GM19463 (cell line): ENCODE data around the gene MND1.
A peak's percentile ranks its signal among the peaks of the same experiment; 100 is the strongest.

Experiments
- ATAC-seq: cut with Tn5 transposase; IDR thresholded peaks from one replicate; pipeline ENCODE4 v1.9.1; 2021; ENCODE audit warnings: mild to moderate bottlenecking, moderate library complexity; ENCODE audit not compliant: unreplicated experiment

Gene MND1

GRCh38 chr4:153344131-153345011 lies at the start of gene MND1:
Gene MND1, plus strand, starts transcription at chr4:153344688. Its CDS starts 50 bp downstream, at chr4:153344738.
- ATAC-seq, result peak; percentile 82

GRCh38 chr4:153295131-153295755 lies 49.2 kb upstream of the MND1 start:
- ATAC-seq, result no peak

- no peak for ATAC-seq
Observed at GRCh38 chr4:153296040-153296823, 48.3 kb upstream of the MND1 start.

GRCh38 chr4:153297116-153297515 lies 47.4 kb upstream of the MND1 start:
- no peak for ATAC-seq

GRCh38 chr4:153310793-153311192 lies 33.7 kb upstream of the MND1 start:
- ATAC-seq, result no peak

GRCh38 chr4:153314915-153315314 lies 29.6 kb upstream of the MND1 start:
- ATAC-seq, result no peak

- peak; percentile 50 for ATAC-seq
Observed at GRCh38 chr4:153318696-153319320, 25.7 kb upstream of the MND1 start.

- ATAC-seq, result no peak
Observed at GRCh38 chr4:153322791-153323190, 21.7 kb upstream of the MND1 start.

- no peak for ATAC-seq
Observed at GRCh38 chr4:153324046-153324445, 20.4 kb upstream of the MND1 start.

GRCh38 chr4:153325558-153325957 lies 18.9 kb upstream of the MND1 start:
- ATAC-seq, result no peak

- no peak for ATAC-seq
Observed at GRCh38 chr4:153326513-153326912, 18.0 kb upstream of the MND1 start.

- ATAC-seq, result peak; percentile 60
Observed at GRCh38 chr4:153327247-153327646, 17.2 kb upstream of the MND1 start.

GRCh38 chr4:153332936-153333335 lies 11.6 kb upstream of the MND1 start:
- no peak for ATAC-seq

GRCh38 chr4:153333874-153334273 lies 10.6 kb upstream of the MND1 start:
- no peak for ATAC-seq

- ATAC-seq, result no peak
Observed at GRCh38 chr4:153335665-153336064, 8.8 kb upstream of the MND1 start.

- ATAC-seq, result no peak
Observed at GRCh38 chr4:153337686-153338085, 6.8 kb upstream of the MND1 start.

GRCh38 chr4:153341575-153342090 lies 2.9 kb upstream of the MND1 start:
- no peak for ATAC-seq

- no peak for ATAC-seq
Observed at GRCh38 chr4:153342751-153343552, 1.5 kb upstream of the MND1 start.

- ATAC-seq, result peak; percentile 23
Observed at GRCh38 chr4:153345012-153345981, 809 bp downstream of the MND1 start.
